Heart left ventricle (tissue), 16 donors: Measurements from ENCODE around the gene CUX1. TPM values are rescaled to one million over a fixed set of nuclear protein-coding genes. Genes with fewer than 3 reads are reported as not detected.

Experiments used
- ATAC-seq, 4 donors: fragments of 200-7000 bp; cut with Tn5 transposase; one replicate each; pipeline ENCODE4 v1.9.1; 2020 to 2022; ENCODE audit warnings: moderate library complexity in 4 of 4, mild to moderate bottlenecking in 3 of 4, moderate number of reproducible peaks in 1 of 4
- DNase-seq, 5 donors: peaks; one replicate each; pipeline ENCODE4 v3.0.0-alpha.2; 2020
- H3K27ac ChIP-seq, 12 donors: fragments of 200-600 bp; sonication (generic) in 4 of 12; one replicate each; pipeline versions ENCODE4 v1.5.0 to v1.8.0; 2016 to 2022; ENCODE audit warnings: mild to moderate bottlenecking in 2 of 12
- H3K27me3 ChIP-seq, 9 donors: fragments of 200-600 bp; sonication (generic) in 2 of 9; one replicate each; pipeline versions ENCODE4 v1.5.1 to v1.8.0; 2016 to 2022; ENCODE audit warnings: mild to moderate bottlenecking in 3 of 9
- H3K36me3 ChIP-seq, 9 donors: fragments of 200-600 bp; sonication (generic) in 2 of 9; one replicate each; pipeline versions ENCODE4 v1.5.0 to v1.8.0; 2018 to 2022; ENCODE audit warnings: mild to moderate bottlenecking in 2 of 9
- H3K4me1 ChIP-seq, 12 donors: fragments of 200-600 bp; sonication (generic) in 4 of 12; one replicate each; pipeline versions ENCODE4 v1.5.0 to v1.8.0; 2016 to 2022; ENCODE audit warnings: mild to moderate bottlenecking in 3 of 12
- H3K4me3 ChIP-seq, 12 donors: fragments of 200-600 bp; sonication (generic) in 4 of 12; one replicate each; pipeline versions ENCODE4 v1.5.0 to v1.8.0; 2017 to 2022; ENCODE audit warnings: mild to moderate bottlenecking in 9 of 12, moderate library complexity in 4 of 12
- H3K9me3 ChIP-seq, 12 donors: fragments of 200-600 bp; sonication (generic) in 4 of 12; one replicate each; pipeline versions ENCODE4 v1.5.0 to v1.8.0; 2016 to 2022; ENCODE audit warnings: mild to moderate bottlenecking in 1 of 12
- CTCF ChIP-seq, 12 donors: fragments of 200-600 bp; sonication (generic) in 4 of 12; IDR thresholded peaks; one replicate each; pipeline versions ENCODE4 v1.5.0 to v1.8.0; 2018 to 2022; ENCODE audit warnings: antibody characterized with exemption in 12 of 12, mild to moderate bottlenecking in 5 of 12
- POLR2A ChIP-seq, 2 donors: fragments of 450-650 bp; IDR thresholded peaks; one replicate each; pipeline ENCODE4 v1.6.1; 2017; ENCODE audit warnings: antibody characterized with exemption in 2 of 2, mild to moderate bottlenecking in 2 of 2, moderate library complexity in 2 of 2
- WGBS, 4 donors: extraction: QIAGEN DNeasy Blood & Tissue Kit in 2 of 4; methylation state at CpG; one replicate each; pipeline versions ENCODE4 v1.1.5 to v1.1.7; 2013 to 2018; 5-methylcytosine and 5-hydroxymethylcytosine counted together
- intact Hi-C, 10 donors: fragments of 100-400 bp; cut with DNase I; formaldehyde crosslinking; loops; one replicate each; pipeline versions ENCODE4 v1.11.1 to v1.14.2; 2022
- polyA plus RNA-seq, 2 donors: library from polyadenylated mRNA; stranded (reverse); fragments of 200-250 nt; gene quantifications; one replicate each; pipeline ENCODE4 v1.2.3, GENCODE V29; 2013
- total RNA-seq, 9 donors: library from RNA; depleted of rRNA in 2 of 9; stranded (reverse); fragments of >200 nt in 2 of 9; fragmentation: NEBNext Ultra II Directional in 3 of 9; extraction: Animal tissue kit (Norgen Biotek cat#: 25700) in 3 of 9; gene quantifications; one replicate each; pipeline versions ENCODE4 v1.1.0 to v1.2.4, GENCODE V29; 2016 to 2023
- donor health status: ischemic (EF 13 %, LVEDD 7.1; RV severe dilation, severe dysfunction).
- donor health status: healthy with polysubstance abuse.
- donor health status: DM: no; HTN: yes; CAD: no.
- donor health status: DM: no; HTN: no; CAD: no.
- donor health status: ischemic (EF 25% LVEDD 6.9; RV normal size, moderate dysfunction).
- donor health status: ischemic (EF 25% LVEDD 5.7; RV mildly dilated, moderate dysfunction).
- donor health status: healthy.
- donor health status: DM: yes; HTN: yes; CAD: no.
- donor health status: ischemic (EF 35%, LVEDD 5.7; RV mildly dilated, moderate dysfunction).
- donor health status: nonischemic (EF 11% LVEDD 7.7; RV severe dilation, severe dysfunction).
- donor health status: DM: yes; HTN: yes; CAD: no.
- donor health status: PGD.
- donor health status: ischemic (EF 29% LVEDD 5.4; RV normal size, mild dysfunction).
- donor health status: nonischemic (EF 23%, LVEDD 6.1; RV moderate dilation, normal function).

The CUX1 gene
- total and polyA plus RNA-seq, 11 donors: 51.9 to 173 (median 122) TPM

GRCh38 chr7:102295346-102296178 is 478.1 kb downstream of the CUX1 start:
- no peak overlapping the region for H3K4me3 ChIP-seq

GRCh38 chr7:102296179-102296438 is 478.7 kb downstream of the CUX1 start:
- ATAC-seq: peak in 1 of 4 donors; percentile 43

More at GRCh38 chr7:102295346-102296178, 478.1 kb downstream of the CUX1 start:
- ATAC-seq: no peak
- DNase-seq: no peak
- TF ChIP-seq CTCF (IDR thresholded peaks at IDR 0.05): no peak
- no peak for TF ChIP-seq POLR2A (IDR thresholded peaks at IDR 0.05)
- H3K9me3 ChIP-seq: no peaks in the 10 kb centered on the region
- H3K36me3 ChIP-seq: no peaks in the 10 kb centered on the region
- intact Hi-C loops: no loop called here
- H3K27me3 ChIP-seq: peaks cover 0 to 18% (median 13%) of the 10 kb centered on the region in 9 donors
- H3K4me1 ChIP-seq: peaks cover 0 to 8% (median 0%) of the 10 kb centered on the region in 12 donors
- 76 to 79% (median 79%) methylated on average over 12 of the region's 12 CpGs for WGBS, 4 donors
- no peak overlapping the region for H3K27ac ChIP-seq

GRCh38 chr7:102296514-102296913 is 479.1 kb downstream of the CUX1 start:
- Histone ChIP-seq H3K36me3 (no peaks in the 10 kb centered on the region), H3K4me1 (peaks cover 0 to 11% (median 0%) of the 10 kb centered on the region in 12 donors), H3K27ac (no peak overlapping the region), H3K4me3 (no peak overlapping the region), H3K9me3 (no peaks in the 10 kb centered on the region), H3K27me3 (peaks cover 0 to 24% (median 18%) of the 10 kb centered on the region in 9 donors)
- DNase-seq (no peak), ATAC-seq (no peak)
- WGBS, 4 donors: 90 to 94% (median 93%) methylated on average over 7 of the region's 7 CpGs
- TF ChIP-seq POLR2A (IDR thresholded peaks at IDR 0.05): no peak
- TF ChIP-seq CTCF (IDR thresholded peaks at IDR 0.05): no peak
- intact Hi-C loops: no loop called here

More at GRCh38 chr7:102296179-102296438, 478.7 kb downstream of the CUX1 start:
- no peak for DNase-seq
- no peaks in the 10 kb centered on the region for H3K9me3 ChIP-seq
- no peaks in the 10 kb centered on the region for H3K36me3 ChIP-seq
- peaks cover 0 to 10% (median 0%) of the 10 kb centered on the region in 12 donors for H3K4me1 ChIP-seq
- H3K27me3 ChIP-seq: peaks cover 0 to 23% (median 18%) of the 10 kb centered on the region in 9 donors
- no peak overlapping the region for H3K27ac ChIP-seq
- no peak overlapping the region for H3K4me3 ChIP-seq
- intact Hi-C loops: no loop called here
- WGBS, 4 donors: 70 to 84% (median 78%) methylated on average over 6 of the region's 6 CpGs
- no peak for TF ChIP-seq POLR2A (IDR thresholded peaks at IDR 0.05)
- no peak for TF ChIP-seq CTCF (IDR thresholded peaks at IDR 0.05)

- Histone ChIP-seq H3K4me3 (no peak overlapping the region), H3K9me3 (no peaks in the 10 kb centered on the region), H3K4me1 (peaks cover 0 to 11% (median 0%) of the 10 kb centered on the region in 12 donors), H3K27ac (no peak overlapping the region), H3K36me3 (no peaks in the 10 kb centered on the region), H3K27me3 (peaks cover 0 to 23% (median 18%) of the 10 kb centered on the region in 9 donors)
- DNase-seq: no peak
- no peak for TF ChIP-seq POLR2A (IDR thresholded peaks at IDR 0.05)
- no peak for TF ChIP-seq CTCF (IDR thresholded peaks at IDR 0.05)
- intact Hi-C loops: no loop called here
- no peak for ATAC-seq
- WGBS, 4 donors: 93 to 96% (median 95%) methylated on average over 10 of the region's 10 CpGs
Measured at GRCh38 chr7:102297487-102298218, 480.2 kb downstream of the CUX1 start.
